Epithelial cell of prostate (primary cell): ENCODE results near the gene DEPDC4.

ENCODE experiments used
- DNase-seq: peaks from one replicate; pipeline ENCODE4 v3.0.0-alpha.2; 2011; ENCODE audit warnings: low read depth, low spot score
- H3K27ac ChIP-seq: fragments of 450-650 bp; 2 replicates; pipeline ENCODE4 v1.5.1; 2017; ENCODE audit warnings: mild to moderate bottlenecking

The DEPDC4 gene

GRCh38 chr12:100219328-100220109 lies 47.4 kb downstream of the DEPDC4 start:
- DNase-seq, result no peak

GRCh38 chr12:100216337-100216736 lies 50.5 kb downstream of the DEPDC4 start:
- no peak for DNase-seq

More at GRCh38 chr12:100219328-100220109, 47.4 kb downstream of the DEPDC4 start:
- no peak overlapping the region for H3K27ac ChIP-seq

DNA sequence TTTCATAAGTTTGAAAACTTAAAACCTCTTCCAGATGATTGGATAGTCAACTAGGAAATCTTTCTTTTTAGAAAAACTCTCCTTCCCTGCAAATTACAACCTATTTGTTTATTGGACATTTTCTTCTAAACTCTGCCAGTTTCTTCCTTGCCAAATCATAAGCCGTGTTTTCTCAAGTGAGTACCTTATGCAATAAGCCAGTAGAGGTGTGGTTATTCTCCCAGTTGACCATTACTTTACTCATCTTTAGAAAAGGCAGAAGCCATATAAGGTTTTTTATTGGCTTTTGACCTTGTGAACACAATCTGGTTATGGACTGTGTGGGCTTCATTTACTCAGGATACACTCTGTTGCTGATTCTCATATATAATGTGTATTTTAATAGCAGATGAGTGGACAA lies 51.7 kb downstream of the DEPDC4 start:
- peak overlapping the region; percentile 38 for H3K27ac ChIP-seq
- DNase-seq, result no peak

More at GRCh38 chr12:100216337-100216736, 50.5 kb downstream of the DEPDC4 start:
- no peak overlapping the region for H3K27ac ChIP-seq

DNA sequence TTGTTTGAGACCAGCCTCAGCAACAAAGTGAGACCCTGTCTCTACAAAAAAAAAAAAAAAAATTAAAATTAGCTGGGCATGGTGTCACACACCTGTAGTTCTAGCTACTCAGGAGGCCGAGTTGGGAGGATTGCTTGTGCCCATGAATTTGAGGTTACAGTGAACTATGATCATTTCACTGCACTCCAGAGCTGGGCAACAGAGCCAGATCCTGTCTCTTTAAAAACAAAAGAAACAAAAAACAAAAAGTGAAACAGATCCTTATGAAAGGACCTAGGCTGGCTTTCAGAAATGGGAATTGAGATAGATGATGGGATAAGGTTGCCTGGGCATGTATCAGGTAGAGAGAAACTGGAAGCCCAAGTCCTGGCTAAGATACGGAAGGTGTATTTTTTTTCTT lies 52.4 kb downstream of the DEPDC4 start:
- H3K27ac ChIP-seq, result peak overlapping the region; percentile 38
- DNase-seq, result no peak

- DNase-seq, result no peak
- no peak overlapping the region for H3K27ac ChIP-seq
Measured at GRCh38 chr12:100213016-100213891, 53.6 kb downstream of the DEPDC4 start.

GRCh38 chr12:100211698-100212097 lies 55.2 kb downstream of the DEPDC4 start:
- no peak overlapping the region for H3K27ac ChIP-seq
- DNase-seq, result no peak

- DNase-seq, result no peak
- no peak overlapping the region for H3K27ac ChIP-seq
Measured at GRCh38 chr12:100208834-100209233, 58.0 kb downstream of the DEPDC4 start.

DNA sequence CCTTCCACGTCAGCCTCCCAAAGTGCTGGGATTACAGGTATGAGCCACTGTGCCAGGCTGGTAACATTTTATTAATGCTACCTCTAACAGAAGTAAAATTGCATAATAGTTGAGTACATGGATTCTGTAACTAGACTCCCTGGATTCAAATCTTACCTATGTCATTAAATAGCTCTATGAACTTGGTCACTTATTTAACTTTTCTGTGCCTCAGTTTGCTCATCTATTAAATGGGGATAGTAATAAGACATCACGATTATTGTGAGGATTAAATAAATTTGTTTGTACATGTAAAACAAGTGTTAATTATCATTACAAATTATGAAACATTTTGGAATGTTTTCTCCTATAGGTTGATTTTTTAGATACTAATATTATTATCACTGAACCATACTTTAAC lies 59.6 kb downstream of the DEPDC4 start:
- no peak overlapping the region for H3K27ac ChIP-seq
- no peak for DNase-seq

- DNase-seq, result no peak
Measured at GRCh38 chr12:100201604-100202423, 65.1 kb downstream of the DEPDC4 start.

DNA sequence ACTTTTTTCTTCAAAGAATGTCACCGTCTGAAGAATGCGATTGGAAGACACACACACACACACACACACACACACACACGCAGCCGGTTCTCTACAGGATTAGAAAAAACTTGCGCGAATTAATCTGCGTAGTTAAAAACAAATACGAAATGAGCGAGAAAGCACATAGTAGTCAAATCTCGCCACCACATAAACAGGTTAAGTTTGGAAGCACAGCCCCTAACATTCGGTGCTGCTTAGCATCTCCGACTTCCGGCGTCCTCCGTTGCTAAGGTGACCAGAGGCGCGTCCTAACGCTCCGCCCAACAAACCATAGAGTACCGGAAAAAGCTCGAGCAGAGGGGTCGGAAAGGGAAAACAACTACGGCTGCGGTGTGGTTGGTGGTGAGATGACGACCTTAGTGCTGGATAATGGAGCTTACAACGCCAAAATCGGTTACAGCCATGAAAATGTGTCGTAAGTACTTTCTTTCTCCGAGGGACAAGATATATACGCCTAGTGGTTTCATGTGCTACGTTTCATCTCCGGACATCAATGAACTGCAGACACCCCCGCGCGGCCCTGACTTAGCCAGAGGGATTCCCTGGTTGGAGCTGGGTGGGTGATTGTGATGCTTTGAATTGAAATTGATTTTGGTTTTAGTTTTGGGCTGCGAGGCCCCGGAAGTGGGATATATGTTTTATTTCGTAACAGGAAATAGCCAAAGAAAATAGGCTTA lies 66.3 kb downstream of the DEPDC4 start, which contains the start of gene ACTR6:
Gene ACTR6, plus strand, starts transcription at position 353 of the 719 bp plus-strand sequence. Its CDS starts 37 bp downstream, at position 390.
- peak within 1 kb of the TSS; percentile 76 for H3K27ac ChIP-seq
- DNase-seq, result peak; percentile 82

More at GRCh38 chr12:100201604-100202423, 65.1 kb downstream of the DEPDC4 start:
- H3K27ac ChIP-seq, result peak overlapping the region; percentile 76

- H3K27ac ChIP-seq, result peak overlapping the region; percentile 76
- DNase-seq, result no peak
Measured at GRCh38 chr12:100199347-100200149, 67.3 kb downstream of the DEPDC4 start.

DNA sequence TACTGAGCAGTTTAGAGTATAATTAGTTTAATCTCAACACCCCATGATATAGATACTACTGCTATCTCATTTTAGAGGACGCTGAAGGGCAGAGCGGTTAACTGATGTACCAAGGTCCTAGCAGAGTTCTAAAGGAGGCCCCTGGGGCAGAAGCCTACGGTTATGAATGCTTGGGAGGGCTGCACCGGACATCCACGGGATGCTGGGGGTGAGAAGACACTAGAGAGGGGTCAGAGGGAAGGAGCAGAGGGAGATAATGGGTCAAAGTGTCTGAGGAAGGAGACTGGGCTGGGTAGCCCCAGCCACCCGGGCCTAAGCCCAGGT lies 67.9 kb downstream of the DEPDC4 start:
- peak overlapping the region; percentile 76 for H3K27ac ChIP-seq
- DNase-seq, result no peak

DNA sequence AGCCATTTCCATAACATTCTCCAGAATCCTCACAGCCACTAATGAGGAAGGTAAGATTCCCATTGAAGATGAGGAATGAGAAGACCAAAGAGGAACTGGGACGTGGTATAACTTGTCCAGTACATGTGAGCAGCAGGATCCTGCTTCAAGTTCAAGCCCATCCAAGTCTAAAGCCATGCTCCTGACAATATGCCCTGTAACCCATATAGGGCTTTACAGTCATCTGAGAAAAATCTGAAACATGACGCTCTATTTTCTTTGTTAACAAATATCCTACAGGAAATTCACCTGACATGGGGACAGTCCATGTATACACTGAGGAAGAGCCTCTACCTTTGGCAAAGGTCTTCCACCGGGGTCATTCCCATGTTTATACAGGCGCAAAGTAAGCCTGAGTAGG lies 69.4 kb downstream of the DEPDC4 start:
- DNase-seq, result peak; percentile 20

GRCh38 chr12:100193085-100193484 lies 73.8 kb downstream of the DEPDC4 start:
- no peak for DNase-seq
- H3K27ac ChIP-seq, result no peak overlapping the region

More for the DNA sequence above, 69.4 kb downstream of the DEPDC4 start:
- peak overlapping the region; percentile 76 for H3K27ac ChIP-seq
